Chondrocyte (in vitro differentiated cells): ENCODE data around the gene FBXO10. TPM values are rescaled to one million over a fixed set of nuclear protein-coding genes. Genes with fewer than 3 reads are reported as not detected.

ENCODE experiments used
- DNase-seq: peaks from one replicate; pipeline ENCODE4 v3.0.0; 2021; ENCODE audit warnings: mixed read lengths, low spot score
- H3K27ac Mint-ChIP-seq: one replicate; pipeline ENCODE4 v1.8.0; 2021; ENCODE audit warnings: mild to moderate bottlenecking, moderate library complexity, mixed read lengths; ENCODE audit not compliant: unreplicated experiment
- H3K27me3 Mint-ChIP-seq: 2 replicates; pipeline ENCODE4 v1.8.0; 2021; ENCODE audit warnings: low read depth, mixed read lengths
- H3K36me3 Mint-ChIP-seq: 2 replicates; pipeline ENCODE4 v1.8.0; 2021; ENCODE audit warnings: low read depth, mixed read lengths
- H3K4me1 Mint-ChIP-seq: 2 replicates; pipeline ENCODE4 v1.8.0; 2021; ENCODE audit warnings: low read depth, mild to moderate bottlenecking, mixed read lengths
- H3K4me3 Mint-ChIP-seq: one replicate; pipeline ENCODE4 v1.8.0; 2021; ENCODE audit warnings: mild to moderate bottlenecking, moderate library complexity, mixed read lengths; ENCODE audit not compliant: unreplicated experiment
- H3K9me3 Mint-ChIP-seq: 2 replicates; pipeline ENCODE4 v1.8.0; 2021; ENCODE audit warnings: low read depth, mixed read lengths
- total RNA-seq: library from RNA; stranded (reverse); gene quantifications from 3 replicates; pipeline ENCODE4 v1.2.1, GENCODE V29; 2021
- TF ChIP-seq, protein P1 (sequence below): fragments of 200-600 bp; sonication (generic); IDR thresholded peaks from 2 replicates; pipeline ENCODE4 v1.5.0; 2021; ENCODE audit warnings: antibody characterized with exemption, mild to moderate bottlenecking, moderate library complexity

Gene FBXO10
- total RNA-seq, 1 donor from 2014 or later = 15.2 TPM

DNA sequence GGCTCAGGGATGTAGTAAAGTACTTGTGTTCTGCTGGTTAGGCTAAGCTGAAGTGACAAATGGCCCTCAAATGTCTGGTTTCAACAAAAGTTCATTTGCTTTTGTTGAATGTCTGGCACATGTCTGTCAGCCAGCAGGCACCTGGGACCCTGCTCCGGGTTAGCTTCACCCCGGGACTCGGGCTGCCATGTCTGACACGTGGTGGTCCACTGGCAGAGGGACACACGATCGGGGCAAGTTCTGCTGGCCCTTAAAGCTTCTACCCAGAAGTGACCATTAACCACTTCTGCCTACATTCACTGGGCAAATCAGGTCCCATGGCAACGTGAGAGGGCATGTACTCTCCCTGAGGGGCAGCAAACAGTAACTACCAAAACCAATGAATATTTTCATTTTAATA lies 66.6 kb downstream of the FBXO10 start:
- Mint-ChIP-seq H3K27me3 (no peaks in the 10 kb centered on the region), H3K36me3 (peaks cover 8% of the 10 kb centered on the region), H3K4me1 (no peaks in the 10 kb centered on the region), H3K4me3 (no peak overlapping the region), H3K9me3 (no peaks in the 10 kb centered on the region), H3K27ac (no peak overlapping the region)
- TF ChIP-seq, protein P1, sequence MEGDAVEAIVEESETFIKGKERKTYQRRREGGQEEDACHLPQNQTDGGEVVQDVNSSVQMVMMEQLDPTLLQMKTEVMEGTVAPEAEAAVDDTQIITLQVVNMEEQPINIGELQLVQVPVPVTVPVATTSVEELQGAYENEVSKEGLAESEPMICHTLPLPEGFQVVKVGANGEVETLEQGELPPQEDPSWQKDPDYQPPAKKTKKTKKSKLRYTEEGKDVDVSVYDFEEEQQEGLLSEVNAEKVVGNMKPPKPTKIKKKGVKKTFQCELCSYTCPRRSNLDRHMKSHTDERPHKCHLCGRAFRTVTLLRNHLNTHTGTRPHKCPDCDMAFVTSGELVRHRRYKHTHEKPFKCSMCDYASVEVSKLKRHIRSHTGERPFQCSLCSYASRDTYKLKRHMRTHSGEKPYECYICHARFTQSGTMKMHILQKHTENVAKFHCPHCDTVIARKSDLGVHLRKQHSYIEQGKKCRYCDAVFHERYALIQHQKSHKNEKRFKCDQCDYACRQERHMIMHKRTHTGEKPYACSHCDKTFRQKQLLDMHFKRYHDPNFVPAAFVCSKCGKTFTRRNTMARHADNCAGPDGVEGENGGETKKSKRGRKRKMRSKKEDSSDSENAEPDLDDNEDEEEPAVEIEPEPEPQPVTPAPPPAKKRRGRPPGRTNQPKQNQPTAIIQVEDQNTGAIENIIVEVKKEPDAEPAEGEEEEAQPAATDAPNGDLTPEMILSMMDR = no peak
- peak; percentile 61 for DNase-seq

DNA sequence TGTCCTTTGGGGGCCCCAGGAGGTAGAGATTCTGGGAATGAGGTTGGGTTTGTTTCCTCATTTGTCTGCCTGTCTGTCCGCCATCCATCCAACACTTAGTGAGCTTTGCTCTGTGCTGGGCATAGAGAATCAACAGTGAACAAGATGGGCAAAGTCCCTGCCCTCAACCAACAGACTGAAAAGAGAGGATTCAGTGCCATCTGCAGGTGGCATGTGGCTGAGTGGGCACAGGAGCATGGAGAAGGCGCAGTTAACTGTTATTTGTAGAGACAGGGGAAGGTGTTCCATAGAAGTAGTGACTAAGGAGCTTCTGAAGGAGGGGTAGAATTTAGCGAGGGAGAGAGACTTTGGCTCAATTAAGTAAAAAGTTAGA lies 67.4 kb downstream of the FBXO10 start:
- no peak overlapping the region for H3K27ac Mint-ChIP-seq
- no peaks in the 10 kb centered on the region for H3K9me3 Mint-ChIP-seq
- peak; percentile 17 for DNase-seq
- no peaks in the 10 kb centered on the region for H3K4me1 Mint-ChIP-seq
- H3K36me3 Mint-ChIP-seq = peaks cover 9% of the 10 kb centered on the region
- H3K4me3 Mint-ChIP-seq = no peak overlapping the region
- TF ChIP-seq, protein P1 = peak; percentile 27
- H3K27me3 Mint-ChIP-seq = no peaks in the 10 kb centered on the region

DNA sequence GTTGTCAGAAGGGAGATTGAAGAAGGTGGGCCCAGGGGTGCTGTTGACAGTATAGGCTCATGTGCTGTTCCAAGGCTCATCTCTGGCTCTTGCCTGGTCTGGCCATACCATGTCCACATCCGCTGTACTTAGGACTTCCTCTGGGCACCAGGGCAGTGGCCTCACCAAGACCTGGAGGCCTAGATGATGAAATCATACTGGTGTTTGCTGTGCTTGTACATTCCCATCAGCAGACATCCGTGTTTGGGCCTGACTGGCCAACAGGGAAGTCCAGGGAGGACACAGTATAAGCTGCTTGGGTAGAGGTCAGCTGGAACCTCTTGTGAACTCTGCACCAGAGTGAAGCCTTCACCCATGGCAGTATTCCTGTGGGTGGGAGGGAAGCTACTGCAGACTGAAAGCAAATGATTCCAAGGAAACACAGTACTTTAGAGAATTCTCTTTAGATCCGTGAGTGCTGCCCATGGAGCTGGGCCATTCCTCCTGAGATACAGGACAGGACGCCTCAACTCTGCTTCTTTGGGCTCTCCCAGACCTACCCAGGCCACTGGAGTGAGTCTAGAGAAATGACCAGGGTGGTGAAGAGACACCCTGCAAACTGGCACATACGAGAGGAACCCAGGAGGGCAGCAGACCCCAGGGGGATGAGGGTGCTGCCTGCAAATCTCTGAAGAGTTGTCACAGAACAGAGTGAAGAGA lies 67.9 kb downstream of the FBXO10 start:
- H3K4me3 Mint-ChIP-seq = no peak overlapping the region
- DNase-seq = peak; percentile 26
- H3K27ac Mint-ChIP-seq = no peak overlapping the region
- no peaks in the 10 kb centered on the region for H3K27me3 Mint-ChIP-seq
- TF ChIP-seq, protein P1 = no peak
- no peaks in the 10 kb centered on the region for H3K9me3 Mint-ChIP-seq
- peaks cover 14% of the 10 kb centered on the region for H3K36me3 Mint-ChIP-seq
- no peaks in the 10 kb centered on the region for H3K4me1 Mint-ChIP-seq

DNA sequence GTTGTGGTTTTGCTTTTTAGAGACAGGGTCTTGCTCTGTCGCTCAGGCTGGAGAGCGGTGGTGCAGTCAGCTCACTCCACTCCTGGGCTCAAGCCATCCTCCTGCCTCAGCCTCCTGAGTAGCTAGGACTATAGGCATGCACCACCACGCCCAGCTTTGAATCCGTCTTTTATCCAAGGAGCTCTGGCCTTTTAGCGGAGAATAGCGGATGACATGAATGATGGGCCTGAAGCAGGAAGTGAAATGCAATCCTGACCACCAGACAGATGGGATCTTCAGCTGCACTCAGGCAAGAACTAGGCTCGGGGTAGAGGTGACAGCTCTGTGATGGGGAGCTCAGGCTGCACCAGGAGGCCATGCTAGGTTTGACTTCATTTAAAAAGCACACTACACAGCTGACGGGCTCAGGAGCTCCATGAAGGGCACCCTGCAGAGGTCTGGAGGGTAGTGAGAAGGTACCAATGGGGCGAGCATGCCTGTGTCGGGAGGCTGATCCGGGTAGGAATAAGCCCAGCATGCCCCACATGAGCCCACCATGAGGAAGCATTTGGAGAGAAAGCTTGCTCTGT lies 68.5 kb downstream of the FBXO10 start:
- Mint-ChIP-seq H3K4me3 (no peak overlapping the region), H3K36me3 (peaks cover 19% of the 10 kb centered on the region), H3K9me3 (no peaks in the 10 kb centered on the region), H3K27ac (no peak overlapping the region), H3K4me1 (no peaks in the 10 kb centered on the region), H3K27me3 (no peaks in the 10 kb centered on the region)
- DNase-seq = no peak
- TF ChIP-seq, protein P1 = no peak

GRCh38 chr9:37504605-37505004 lies 71.6 kb downstream of the FBXO10 start:
- Mint-ChIP-seq H3K36me3 (peaks cover 28% of the 10 kb centered on the region), H3K4me1 (no peaks in the 10 kb centered on the region), H3K9me3 (no peaks in the 10 kb centered on the region), H3K4me3 (no peak overlapping the region), H3K27ac (no peak overlapping the region), H3K27me3 (no peaks in the 10 kb centered on the region)
- DNase-seq = no peak
- TF ChIP-seq, protein P1 = no peak
